SK-N-MC (cell line): ENCODE measurements around the gene SHROOM2.

ENCODE experiments used
- EZH2 ChIP-seq: fragments of 200-600 bp; sonication (generic); IDR thresholded peaks from one replicate; pipeline ENCODE4 v1.6.1; 2017; ENCODE audit warnings: antibody characterized with exemption
- POLR2AphosphoS5 ChIP-seq: IDR thresholded peaks from 2 replicates; pipeline ENCODE4 v1.6.1; 2012; ENCODE audit warnings: mild to moderate bottlenecking, low read depth, low read length, borderline replicate concordance

DNA sequence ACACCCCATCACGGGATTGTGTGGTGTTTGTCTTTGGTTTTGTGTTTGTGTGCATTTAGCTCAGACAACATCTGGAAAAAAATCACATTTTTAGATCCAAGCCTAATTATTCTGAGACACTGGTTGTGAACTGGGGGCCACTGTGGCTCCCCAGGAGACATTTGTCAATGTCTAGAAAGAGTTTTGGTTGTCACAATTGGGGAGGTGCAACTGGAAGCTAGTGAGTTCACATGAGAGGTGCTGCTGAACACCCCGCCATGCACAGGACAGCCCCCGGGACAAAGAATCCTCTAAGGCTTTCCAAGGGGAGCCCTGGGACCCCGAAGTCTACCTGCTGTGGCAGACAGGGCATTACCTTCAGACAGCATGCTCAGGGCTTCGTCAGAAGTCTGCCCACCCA is 47.1 kb upstream of the SHROOM2 start:
- TF ChIP-seq POLR2AphosphoS5 (no peak), EZH2 (no peak)
